ENCODE data around the gene TPRKB.
"Not testable (repeated sequence)": the region's sequence is repeated elsewhere in the genome, so short reads cannot be mapped to it uniquely, and the experiment has no call there.

The TPRKB gene

DNA sequence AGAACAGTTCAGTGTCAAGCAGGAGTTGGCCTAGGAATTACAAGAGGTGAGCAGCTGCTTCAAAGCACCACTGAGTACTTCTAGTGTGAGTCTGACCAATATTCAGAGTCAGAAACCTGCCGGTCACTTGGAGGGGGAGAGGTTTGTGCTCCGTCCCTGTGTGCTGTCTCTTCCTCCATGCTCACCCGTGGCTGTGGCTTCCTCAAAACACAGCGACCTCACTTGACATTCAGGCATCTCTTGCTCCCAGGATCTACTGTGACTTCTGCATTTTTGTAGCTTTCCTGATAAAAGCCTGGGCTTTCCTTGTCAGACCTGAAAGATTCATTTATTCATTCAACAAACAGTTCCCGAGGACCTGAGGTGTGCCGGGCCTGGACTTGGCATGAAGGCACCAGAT lies 32.9 kb downstream of the TPRKB start:
- Mint-ChIP-seq H3K36me3 (ENCODE audit: low read depth) (no peaks in the 10 kb centered on the region), H3K4me1 (no peaks in the 10 kb centered on the region), H3K27ac (no peak overlapping the region), H3K27me3 (ENCODE audit: low read depth) (peaks cover 14% of the 10 kb centered on the region), H3K4me3 (no peak overlapping the region), H3K9me3 (no peaks in the 10 kb centered on the region)
- TF ChIP-seq, protein P1, sequence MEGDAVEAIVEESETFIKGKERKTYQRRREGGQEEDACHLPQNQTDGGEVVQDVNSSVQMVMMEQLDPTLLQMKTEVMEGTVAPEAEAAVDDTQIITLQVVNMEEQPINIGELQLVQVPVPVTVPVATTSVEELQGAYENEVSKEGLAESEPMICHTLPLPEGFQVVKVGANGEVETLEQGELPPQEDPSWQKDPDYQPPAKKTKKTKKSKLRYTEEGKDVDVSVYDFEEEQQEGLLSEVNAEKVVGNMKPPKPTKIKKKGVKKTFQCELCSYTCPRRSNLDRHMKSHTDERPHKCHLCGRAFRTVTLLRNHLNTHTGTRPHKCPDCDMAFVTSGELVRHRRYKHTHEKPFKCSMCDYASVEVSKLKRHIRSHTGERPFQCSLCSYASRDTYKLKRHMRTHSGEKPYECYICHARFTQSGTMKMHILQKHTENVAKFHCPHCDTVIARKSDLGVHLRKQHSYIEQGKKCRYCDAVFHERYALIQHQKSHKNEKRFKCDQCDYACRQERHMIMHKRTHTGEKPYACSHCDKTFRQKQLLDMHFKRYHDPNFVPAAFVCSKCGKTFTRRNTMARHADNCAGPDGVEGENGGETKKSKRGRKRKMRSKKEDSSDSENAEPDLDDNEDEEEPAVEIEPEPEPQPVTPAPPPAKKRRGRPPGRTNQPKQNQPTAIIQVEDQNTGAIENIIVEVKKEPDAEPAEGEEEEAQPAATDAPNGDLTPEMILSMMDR (IDR thresholded peaks at IDR 0.05; ENCODE audit: unreplicated experiment in 3 of 3) = no peak

GRCh38 chr2:73703675-73704074 lies 33.5 kb downstream of the TPRKB start:
- H3K27me3 Mint-ChIP-seq (ENCODE audit: low read depth) = peaks cover 14% of the 10 kb centered on the region
- no peaks in the 10 kb centered on the region for H3K4me1 Mint-ChIP-seq
- TF ChIP-seq, protein P1 (IDR thresholded peaks at IDR 0.05; ENCODE audit: unreplicated experiment in 3 of 3) = no peak
- H3K36me3 Mint-ChIP-seq (ENCODE audit: low read depth) = no peaks in the 10 kb centered on the region
- H3K4me3 Mint-ChIP-seq = no peak overlapping the region
- peak overlapping the region in 1 of 3 experiments; percentile 93 for H3K27ac Mint-ChIP-seq
- no peaks in the 10 kb centered on the region for H3K9me3 Mint-ChIP-seq

DNA sequence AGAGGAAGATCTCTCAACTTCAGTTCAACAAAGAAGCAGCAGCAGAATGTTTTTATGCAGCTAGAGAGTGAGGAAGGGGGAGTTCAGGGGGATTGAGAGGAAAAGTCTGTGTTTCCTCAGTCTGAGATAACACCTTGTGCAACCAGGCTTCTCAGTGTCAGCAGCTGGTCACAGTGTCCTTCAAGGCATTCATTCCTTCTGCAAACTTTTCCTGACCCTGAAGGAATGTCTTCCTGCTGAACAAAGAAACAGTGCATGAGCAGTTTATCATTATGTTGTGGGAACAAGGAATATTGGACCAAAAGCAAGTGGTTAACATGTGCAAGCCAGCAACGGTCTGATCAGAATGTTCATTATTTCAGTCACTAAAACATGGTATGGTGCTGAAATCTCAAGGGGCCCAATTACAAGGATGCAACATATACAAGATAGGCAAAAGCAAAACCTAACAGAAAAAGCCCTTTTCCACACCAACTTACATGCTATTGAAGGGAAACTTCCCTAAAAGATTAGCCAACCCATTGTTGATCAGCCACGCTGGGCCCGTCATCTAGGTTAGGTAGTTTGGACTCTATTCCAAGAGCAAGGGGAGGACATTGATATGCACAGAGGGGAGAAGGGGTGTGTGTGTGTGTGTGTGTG lies 34.2 kb downstream of the TPRKB start:
- H3K36me3 Mint-ChIP-seq (ENCODE audit: low read depth); H3K9me3 Mint-ChIP-seq; H3K4me3 Mint-ChIP-seq; H3K4me1 Mint-ChIP-seq: not testable (repeated sequence)
- Mint-ChIP-seq H3K27ac (peak overlapping the region; percentile 44 to 93 (median 74)), H3K27me3 (ENCODE audit: low read depth) (peaks cover 14% of the 10 kb centered on the region)

- no peaks in the 10 kb centered on the region for H3K36me3 Mint-ChIP-seq (ENCODE audit: low read depth)
- peaks cover 14% of the 10 kb centered on the region for H3K27me3 Mint-ChIP-seq (ENCODE audit: low read depth)
- H3K4me3 Mint-ChIP-seq = no peak overlapping the region
- peak overlapping the region; percentile 44 to 93 (median 61) for H3K27ac Mint-ChIP-seq
- no peaks in the 10 kb centered on the region for H3K4me1 Mint-ChIP-seq
- TF ChIP-seq, protein P1 (IDR thresholded peaks at IDR 0.05; ENCODE audit: unreplicated experiment in 3 of 3) = no peak
- no peaks in the 10 kb centered on the region for H3K9me3 Mint-ChIP-seq
Observed at GRCh38 chr2:73701968-73702665, 35.0 kb downstream of the TPRKB start.

DNA sequence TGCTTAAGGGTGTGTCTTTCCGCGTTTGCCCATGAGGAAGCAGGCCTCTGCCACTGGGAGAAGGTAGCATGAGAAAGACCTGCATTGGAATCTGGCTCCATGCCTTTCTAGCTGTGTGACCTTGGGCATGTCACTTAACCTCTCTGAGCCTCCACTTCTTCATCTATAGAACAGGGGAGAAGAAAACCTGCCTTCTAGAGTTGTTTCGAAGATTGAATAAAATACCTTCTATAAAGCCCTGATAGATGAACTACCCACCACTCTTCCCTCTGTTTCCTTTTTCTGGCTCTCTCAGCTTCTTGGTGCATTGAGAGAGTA lies 35.7 kb downstream of the TPRKB start:
- H3K4me3 Mint-ChIP-seq; H3K36me3 Mint-ChIP-seq (ENCODE audit: low read depth); H3K9me3 Mint-ChIP-seq; H3K4me1 Mint-ChIP-seq: not testable (repeated sequence)
- Mint-ChIP-seq H3K27me3 (ENCODE audit: low read depth) (peaks cover 14% of the 10 kb centered on the region), H3K27ac (peak overlapping the region in 1 of 3 experiments; percentile 93)

- Mint-ChIP-seq H3K4me1 (no peaks in the 10 kb centered on the region), H3K36me3 (ENCODE audit: low read depth) (no peaks in the 10 kb centered on the region), H3K27me3 (ENCODE audit: low read depth) (peaks cover 14% of the 10 kb centered on the region), H3K9me3 (no peaks in the 10 kb centered on the region), H3K4me3 (no peak overlapping the region), H3K27ac (peak overlapping the region in 1 of 3 experiments; percentile 90)
- TF ChIP-seq, protein P1 (IDR thresholded peaks at IDR 0.05; ENCODE audit: unreplicated experiment in 3 of 3) = no peak
Observed at GRCh38 chr2:73700661-73701447, 36.3 kb downstream of the TPRKB start.
